Activated CD8-positive, alpha-beta memory T cell treated with anti-CD3 and anti-CD28 coated beads for 48 hours (primary cell): ENCODE data around the gene CELF4.

Experiments
- DNase-seq, 3 experiments: peaks; one replicate each; pipeline ENCODE4 v3.0.0-alpha.2; 2020; ENCODE audit warnings: low read depth in 2 of 3, low spot score in 2 of 3

Gene CELF4

DNA sequence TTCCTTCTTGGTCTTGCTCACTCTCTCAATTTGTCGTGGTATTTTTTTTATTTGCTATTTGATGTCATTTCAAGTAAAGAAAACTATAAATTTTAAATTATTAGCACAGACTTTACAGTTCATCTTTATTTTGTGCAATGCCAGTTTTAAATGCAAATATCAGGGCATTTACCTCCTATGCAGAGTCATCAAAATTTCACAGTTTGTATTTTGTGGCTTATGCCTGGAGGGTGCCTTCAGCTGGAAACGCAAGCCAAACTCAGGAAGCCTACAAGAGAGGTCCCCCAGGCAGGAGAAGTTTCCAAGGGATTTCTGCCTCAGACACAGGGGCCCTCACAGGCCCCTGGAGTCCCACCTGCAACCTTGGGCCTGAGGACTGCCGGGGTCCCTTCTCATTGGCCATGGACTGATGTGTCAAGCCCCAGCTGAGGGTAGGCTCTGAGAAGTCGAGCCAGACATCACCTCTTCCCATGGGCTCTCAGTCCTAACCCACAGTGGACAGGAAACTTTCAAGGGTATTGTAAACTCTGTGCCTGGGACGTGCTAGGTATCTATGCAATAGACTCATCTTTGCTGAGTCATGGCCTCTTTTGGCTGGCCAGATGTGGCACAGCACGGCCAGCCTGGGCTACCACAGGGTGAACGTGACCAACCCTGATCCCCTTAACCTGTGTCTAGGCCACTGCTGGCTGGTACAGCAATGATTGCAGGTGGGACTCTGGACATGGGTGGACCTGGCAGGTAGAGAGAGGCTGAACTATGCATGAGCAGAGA lies 236.5 kb downstream of the CELF4 start:
- DNase-seq: no peak

DNA sequence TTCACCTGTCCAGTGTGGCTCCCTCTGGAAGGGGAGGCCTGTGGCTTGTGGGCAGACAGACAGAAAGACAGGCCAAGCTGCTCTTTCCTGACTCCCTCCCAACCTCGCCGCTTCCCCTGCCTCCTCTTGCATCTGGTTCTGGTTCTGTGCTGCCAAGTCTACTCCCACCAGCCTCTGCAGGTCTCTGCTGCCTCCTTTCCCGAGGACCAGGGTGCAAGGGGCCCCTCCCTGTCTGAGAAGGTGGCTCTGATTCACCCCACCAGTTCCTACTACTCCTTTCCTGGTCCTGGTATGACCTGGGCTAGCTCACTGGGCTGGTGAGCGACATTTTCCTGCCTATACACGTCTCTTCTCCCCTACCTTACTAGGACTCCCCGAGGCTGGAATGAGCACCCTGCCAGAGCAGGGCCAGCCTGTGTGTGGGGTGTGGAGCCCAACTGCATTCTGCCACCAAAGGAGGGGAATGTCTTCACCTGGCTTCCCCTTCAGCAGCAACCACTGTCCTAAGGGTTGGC lies 238.5 kb downstream of the CELF4 start:
- no peak for DNase-seq

DNA sequence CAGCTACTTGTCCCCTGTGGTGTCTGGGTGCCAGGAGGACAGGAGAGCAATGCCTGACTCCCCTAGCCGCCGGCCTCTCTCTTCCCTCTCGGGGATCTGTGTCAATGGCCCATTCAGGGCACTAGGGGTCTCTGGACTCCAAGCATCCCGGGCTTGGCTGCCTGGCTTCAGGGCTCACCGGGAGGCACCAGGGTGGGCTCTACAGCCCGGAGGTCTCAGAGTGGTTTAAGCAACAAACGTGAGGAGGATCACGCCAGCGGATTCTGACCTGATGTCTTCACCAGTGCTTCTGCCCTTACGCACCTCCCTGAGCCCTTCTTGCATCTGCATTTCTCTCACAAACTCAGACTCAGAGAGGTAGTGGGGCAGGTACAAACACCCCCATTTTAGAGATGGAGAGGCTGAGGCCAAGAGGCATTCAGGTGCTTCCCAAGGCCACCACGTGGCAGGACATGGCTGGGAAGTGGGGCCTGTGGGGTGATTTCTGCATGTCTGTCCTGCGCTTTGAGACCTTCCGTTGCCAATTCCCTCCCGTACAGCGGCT lies 243.0 kb downstream of the CELF4 start:
- DNase-seq: no peak

DNA sequence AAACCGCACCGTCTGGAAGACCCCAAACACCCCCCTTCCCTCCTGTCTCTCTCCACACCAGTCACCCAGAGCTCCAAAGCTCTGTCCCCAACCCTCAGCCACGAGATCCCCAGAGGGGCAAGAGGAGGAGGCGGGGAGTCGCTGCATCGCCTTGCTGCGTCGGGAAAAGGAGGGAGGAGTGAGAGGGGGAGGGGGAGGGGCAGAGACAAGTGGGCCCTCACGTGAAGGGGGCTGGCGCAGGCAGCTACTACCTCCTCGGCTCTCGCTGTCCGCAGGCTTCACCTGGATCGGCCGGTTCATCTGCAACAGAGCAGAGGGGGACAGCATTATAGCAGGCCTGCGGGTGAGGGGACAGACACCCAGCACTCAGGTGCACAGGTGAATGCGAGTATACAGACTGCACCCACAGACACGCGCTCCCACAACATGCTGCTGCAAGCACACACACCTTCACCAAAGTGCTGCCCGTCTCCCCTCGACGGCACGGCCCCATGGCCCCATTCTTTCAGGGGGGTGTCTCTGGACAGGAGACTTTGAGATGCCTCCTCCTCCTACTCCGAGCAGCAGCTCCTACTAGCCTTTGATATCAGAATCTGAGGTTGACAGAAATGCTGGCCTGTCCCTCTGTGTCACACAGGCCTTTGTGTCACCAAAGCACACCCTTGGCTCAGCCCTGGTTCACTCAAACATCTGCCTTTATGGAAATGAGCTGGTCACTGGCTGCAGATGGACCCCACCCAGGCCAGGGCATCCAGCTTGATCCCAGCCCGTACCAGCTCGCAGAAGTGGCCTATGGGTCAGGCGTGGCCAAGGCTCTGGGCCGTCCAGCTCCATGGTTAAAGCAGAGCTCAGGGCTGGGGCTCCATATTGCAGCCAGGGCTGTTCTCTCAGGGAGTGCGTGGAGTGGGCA lies 243.8 kb downstream of the CELF4 start:
- no peak for DNase-seq

DNA sequence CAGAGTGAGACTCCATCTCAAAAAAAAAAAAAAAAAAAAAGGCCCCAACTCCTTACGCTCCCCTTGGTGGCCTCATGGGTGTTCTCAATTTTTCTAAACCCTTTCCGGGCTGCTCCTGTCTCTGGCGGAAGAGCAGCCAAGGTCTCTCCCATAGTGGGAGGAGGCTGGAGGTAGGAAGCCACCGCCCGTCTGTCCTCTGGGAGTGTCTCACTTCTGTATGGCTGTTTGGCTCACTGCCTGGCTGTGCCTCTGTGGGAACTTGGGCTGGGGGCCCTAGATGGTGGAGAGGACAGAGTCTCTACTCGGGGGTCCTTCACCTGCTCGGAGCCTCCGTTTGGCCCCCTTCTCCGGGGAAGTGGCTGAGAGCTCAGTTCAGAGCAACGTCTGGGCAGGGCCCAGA lies 245.3 kb downstream of the CELF4 start:
- no peak for DNase-seq

DNA sequence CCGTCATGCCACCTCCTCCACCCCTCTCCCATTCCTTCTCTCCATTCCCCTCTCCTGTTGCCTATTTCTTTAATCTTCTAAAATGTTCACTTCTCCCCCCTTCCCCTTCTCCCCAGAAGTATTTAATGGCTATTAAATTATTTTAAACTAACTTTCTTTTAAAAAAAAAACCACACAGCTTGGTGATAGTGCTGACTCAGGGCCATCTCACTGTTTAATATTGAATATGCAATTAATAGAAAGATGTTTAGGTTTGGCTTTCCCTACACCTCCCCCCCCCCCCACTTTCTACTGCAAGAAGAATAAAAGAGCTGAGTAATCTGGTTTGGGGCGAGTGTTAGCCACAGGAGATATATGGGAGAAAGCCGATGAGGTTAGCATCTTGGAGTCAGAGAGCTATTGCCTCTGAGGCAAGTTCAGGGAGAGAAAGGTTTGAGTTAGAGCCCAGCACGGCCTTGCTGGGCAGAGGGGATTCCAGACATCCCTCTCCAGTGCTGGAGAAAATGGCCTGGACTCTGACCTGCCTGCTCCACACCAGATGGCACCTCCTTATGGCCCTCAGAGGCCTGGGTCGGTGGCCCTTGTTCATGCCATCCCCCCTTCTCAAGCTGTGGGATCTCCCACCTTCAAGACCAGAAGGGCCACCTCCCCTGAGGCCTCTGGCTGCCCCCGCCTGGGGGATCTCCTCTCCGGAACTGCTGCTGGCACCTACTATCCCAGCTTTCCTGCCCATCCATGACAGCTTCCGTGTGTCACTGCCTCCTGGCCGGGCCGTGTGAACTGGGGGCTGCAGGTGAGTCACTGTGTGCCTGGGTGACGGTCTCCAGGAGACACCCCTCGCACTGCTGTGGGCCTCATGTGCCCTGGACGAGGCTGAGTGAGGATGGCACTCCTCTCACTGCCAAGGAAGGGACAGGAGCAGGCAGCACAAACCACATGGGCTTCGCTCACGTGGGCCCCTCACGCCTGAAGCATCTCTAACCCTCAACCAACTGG lies 246.9 kb downstream of the CELF4 start:
- no peak for DNase-seq

DNA sequence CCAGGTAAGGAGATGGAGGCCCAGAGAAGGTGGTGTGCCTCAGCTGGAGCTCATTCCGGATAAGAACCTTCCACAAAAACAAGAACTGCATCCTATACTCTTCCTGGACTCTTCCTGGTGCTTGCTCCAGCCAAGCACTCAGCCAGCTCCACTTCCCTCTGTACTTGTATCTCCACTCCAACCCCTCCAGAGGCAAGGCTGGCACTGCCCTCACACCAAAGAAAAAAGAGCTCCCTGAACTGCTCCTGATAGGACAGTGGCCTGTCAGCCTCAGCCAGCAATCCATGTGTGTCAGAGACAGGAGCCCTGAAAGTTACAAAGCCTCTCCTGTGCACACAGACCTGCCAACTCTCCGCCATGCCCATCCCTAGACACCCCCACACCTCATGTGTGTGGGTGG lies 248.1 kb downstream of the CELF4 start:
- DNase-seq: no peak

DNA sequence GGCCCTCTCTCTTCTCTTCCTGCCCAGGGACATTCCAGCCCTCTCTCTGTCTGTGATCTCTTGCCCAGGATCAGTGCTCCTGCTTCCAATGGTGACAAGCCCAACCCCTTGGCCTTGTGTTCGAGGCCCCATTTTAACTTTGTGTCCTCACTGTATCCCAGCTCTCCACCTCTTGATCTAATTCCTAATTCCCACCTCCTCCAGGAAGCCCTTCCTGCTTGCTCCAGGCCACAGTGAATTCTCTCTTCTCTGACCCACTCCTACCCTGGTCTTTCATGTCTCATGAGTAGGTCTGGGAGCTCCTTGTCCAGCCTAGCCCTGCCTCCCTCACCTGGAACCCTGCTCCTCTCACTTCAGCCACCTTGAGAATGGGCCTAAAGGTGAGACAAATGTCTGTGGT lies 249.1 kb downstream of the CELF4 start:
- no peak for DNase-seq

DNA sequence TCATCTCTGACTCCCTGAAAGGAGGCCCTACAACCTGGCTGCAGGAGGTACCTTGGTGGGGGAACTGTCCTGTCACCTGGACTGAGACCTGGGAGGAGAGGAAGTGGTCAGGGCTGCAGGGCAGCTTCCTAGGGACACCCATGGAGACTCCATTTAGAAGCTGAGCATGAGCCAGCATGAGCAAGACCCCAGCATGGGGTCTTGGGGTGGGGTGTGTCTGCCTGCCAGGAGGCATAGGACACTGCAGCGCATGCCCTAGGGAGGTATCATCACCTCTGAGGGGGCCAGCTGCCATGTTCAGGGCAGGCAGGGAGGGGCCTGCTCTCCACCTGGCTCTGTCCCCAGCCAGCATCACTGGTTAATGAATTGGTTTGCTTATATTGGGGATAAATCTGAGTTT lies 249.7 kb downstream of the CELF4 start:
- DNase-seq: no peak

DNA sequence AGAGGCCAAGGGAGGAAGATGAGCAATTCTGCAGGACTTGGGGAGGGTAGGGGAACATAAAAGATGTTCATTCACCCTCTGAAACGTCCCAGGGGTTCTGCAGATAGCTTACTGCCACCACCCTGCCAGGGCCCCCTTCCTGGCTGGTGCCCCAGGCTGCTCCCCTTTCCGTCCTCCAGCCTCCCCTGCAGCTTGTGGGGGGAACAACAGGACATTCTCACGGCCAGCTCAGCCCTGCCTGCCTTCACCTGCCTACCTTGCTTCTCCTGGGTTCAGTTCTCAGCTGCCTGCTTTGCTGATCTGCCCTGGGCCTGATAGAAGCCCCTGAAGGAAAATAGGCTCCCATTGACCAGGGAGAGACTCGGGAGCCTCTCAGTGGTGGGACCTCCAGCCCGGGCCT lies 251.1 kb downstream of the CELF4 start:
- no peak for DNase-seq

DNA sequence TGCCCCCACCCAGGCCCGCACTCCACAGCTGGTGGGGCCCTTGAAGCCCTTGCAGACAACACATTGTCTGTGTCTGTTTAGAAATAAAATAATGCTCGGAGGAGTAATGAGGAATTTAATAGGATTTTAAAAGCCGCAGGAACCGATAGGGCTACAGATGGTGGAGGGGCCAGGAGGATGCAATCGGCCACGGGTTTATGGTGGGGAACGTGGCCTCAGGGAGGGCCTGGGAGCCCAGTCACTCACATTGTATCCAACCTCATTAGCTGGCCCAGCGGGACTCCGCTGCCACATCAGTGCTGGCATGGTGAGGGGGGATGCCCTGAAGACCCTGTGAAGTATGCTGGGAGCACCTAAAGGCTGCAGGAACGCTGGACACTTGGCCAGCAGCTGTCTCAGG lies 252.0 kb downstream of the CELF4 start:
- no peak for DNase-seq

DNA sequence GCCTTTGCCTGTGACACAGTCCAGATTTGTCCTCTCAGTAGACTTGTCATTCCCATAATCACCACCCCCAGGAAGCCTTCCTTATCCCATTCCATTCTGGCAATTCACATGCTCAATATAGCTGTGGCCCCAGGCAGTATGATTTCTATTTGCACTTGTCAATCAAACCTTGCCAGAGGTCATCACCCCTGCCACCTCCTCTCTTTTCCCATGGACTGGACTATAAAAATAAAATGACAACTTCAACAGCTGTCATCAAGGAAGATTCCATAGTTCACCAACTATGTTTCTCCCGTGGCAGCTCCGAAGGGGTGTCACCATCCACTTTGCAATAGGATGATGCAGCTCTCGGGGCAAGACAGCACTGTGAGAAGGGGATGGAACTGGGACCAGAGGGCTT lies 255.7 kb downstream of the CELF4 start:
- DNase-seq: no peak

DNA sequence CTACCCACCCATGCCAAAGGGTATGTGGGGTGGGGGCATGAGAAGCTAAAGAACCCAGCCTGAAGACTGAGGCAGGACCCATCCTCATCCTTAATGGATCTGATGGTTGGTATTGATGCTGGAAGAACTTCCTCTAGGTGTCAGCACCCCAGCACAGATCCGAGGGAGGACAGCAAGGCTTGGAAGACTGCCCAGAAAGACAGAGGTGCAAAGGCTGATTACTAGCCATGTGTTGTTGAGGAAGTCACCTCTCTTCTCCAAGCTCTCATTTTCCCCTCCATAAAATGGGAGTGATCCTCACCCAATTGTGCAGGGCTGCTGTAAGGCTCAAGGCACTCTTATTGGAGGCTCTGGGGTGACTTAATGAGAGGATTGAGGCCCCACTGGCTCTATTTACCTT lies 256.5 kb downstream of the CELF4 start:
- no peak for DNase-seq

DNA sequence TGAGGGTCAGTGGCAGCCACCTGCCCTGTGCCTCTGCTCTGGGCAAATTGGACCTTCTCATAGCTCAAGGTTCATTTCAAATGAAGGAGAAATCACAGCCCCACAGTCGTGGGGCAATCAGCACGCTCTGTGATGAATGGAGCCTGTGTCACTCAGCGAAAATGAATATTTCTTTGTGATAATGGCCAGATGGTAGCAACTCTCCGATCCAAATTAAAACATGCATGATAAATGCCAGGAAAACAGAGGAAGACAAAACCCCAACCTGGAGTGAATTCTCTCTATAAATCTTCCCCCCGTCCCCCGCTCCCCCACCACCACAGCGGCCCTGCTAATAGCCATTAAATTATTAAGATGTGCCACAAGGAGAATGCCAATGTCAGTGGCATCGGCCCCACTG lies 258.4 kb downstream of the CELF4 start:
- no peak for DNase-seq

DNA sequence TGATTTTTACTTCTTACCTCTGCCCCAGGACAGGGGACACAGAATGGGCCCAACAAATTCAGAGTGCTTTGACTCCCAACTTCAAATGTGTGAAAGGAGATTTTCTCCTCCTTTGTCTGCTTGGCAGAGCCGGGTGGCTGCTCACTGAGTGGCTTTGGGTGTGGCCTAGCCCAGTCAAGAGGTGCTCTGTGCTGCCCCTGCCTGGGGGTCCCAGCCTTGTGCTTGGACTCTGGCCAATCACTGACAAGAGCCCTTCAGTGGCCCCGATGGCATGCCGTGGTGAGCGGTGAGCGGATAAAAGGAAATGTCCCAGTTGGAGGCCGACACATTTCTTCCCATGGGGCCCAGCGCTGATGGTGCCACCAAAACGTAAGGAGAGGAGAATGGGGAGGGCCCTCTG lies 259.2 kb downstream of the CELF4 start:
- no peak for DNase-seq

DNA sequence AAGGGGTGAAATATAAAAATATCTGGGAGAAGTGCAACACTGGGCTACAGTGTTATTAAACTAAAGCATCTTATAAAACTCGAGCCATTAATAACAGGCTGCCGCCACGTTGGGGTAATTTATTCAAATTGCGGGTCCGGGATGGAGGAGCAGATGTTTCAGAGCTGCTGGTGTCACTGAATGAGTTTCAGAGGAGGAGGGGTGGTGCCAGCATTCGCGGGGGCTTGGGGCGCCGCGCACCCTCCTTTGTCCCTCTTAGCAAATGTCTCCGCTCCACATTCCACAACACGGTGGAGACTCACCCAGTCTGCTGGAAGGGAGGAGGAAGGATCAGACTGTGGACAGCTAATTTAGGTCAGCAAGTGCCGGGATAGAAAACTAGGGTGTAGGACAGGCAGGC lies 260.5 kb downstream of the CELF4 start:
- DNase-seq: no peak

DNA sequence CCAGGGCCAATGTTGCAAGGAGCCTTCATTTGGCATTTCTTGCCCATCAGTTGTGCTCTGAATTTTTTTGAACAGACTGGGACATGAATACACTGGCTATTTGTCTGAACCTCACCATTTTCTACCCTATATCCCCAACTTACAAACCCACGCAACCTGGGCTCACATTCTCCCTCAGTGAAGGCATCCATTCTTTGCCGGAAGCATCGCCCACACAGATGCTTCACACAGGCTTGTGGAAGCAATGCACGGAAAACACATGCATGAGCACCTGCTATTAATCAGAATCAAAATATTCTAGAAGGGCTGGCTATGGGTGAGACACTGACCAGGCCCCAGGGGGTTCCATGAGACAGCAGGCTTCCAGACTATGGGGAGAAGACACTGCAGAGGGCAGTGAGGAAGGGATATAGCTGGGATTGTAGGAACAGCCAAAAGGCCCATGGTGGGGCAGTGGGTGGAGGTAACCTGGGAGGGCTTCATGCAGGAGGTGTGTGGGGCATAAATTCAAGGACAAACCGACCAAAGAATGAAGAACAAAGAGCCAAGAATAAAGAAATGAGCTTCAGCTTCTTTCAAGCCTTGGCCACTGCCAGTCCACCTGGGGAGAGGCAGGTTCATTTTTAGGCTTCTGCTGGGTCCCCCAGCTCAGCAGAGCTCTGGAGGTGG lies 261.5 kb downstream of the CELF4 start:
- DNase-seq: no peak

DNA sequence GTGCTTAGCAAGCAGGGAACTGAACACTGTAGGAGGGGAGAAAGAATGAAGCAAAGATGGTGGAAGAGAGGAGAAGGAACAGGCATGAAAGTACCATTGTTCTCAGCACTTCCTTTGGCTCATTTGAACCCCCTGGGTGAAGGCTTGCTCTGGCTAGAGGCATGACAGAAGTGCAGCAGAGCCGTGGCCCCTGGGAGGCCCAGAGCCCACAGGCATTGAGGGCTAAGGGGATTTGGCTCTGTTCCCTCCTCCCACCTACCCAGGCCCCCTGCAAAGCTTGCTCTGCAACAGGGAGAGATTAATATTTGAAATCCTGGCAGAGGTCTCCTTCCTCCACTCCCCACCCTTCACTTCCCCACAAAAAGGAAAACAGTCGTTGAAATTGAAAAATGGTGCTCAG lies 262.6 kb downstream of the CELF4 start:
- DNase-seq: no peak

DNA sequence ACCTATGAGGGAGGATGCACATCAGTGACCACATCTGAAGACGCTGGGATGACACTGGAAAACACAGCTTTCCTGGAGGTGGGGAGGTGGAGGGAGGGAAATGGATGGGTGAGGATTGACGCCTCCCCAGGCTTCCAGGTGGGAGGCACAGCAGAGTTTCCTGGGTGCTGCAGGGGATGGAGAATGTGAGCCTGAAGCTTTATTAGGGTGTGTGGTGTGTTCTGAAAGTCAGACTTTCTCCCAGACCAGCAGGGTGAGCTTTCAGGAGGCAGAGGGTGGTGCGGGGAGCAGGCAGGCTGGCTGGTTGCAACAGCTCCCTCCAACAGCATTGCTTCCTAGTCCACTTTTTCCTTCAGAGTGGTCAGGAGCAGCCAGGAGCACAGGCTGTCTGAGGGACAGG lies 263.1 kb downstream of the CELF4 start:
- DNase-seq: no peak
